ENCODE measurements around the gene IL17D.
A peak's percentile ranks its signal among the peaks of the same experiment; 100 is the strongest.
"Not testable (repeated sequence)": the region's sequence is repeated elsewhere in the genome, so short reads cannot be mapped to it uniquely, and the experiment has no call there.

Gene IL17D

GRCh38 chr13:20702915-20703779 lies at the start of gene IL17D:
Gene IL17D, plus strand, starts transcription at chr13:20703699. Its CDS starts 303 bp downstream, at chr13:20704002.
- DNase-seq, result peak; percentile 32

- no peak for DNase-seq
Observed at GRCh38 chr13:20654156-20654555, 49.3 kb upstream of the IL17D start.

- no peak for DNase-seq
Observed at GRCh38 chr13:20658451-20659040, 45.0 kb upstream of the IL17D start.

- no peak for DNase-seq
Observed at GRCh38 chr13:20664351-20664750, 39.1 kb upstream of the IL17D start.

GRCh38 chr13:20666948-20667347 lies 36.6 kb upstream of the IL17D start:
- DNase-seq, result no peak

- no peak for DNase-seq
Observed at GRCh38 chr13:20667857-20668437, 35.6 kb upstream of the IL17D start.

- DNase-seq, result no peak
Observed at GRCh38 chr13:20669162-20669561, 34.3 kb upstream of the IL17D start.

- no peak for DNase-seq
Observed at GRCh38 chr13:20671789-20672188, 31.7 kb upstream of the IL17D start.

GRCh38 chr13:20672772-20673171 lies 30.7 kb upstream of the IL17D start:
- no peak for DNase-seq

- DNase-seq, result no peak
Observed at GRCh38 chr13:20673715-20674114, 29.8 kb upstream of the IL17D start.

GRCh38 chr13:20676213-20676612 lies 27.3 kb upstream of the IL17D start:
- DNase-seq, result no peak

- not testable (repeated sequence) for DNase-seq
Observed at GRCh38 chr13:20678606-20679005, 24.9 kb upstream of the IL17D start.

- DNase-seq, result no peak
Observed at GRCh38 chr13:20679879-20680278, 23.6 kb upstream of the IL17D start.

GRCh38 chr13:20680416-20681080 lies 23.0 kb upstream of the IL17D start:
- no peak for DNase-seq

GRCh38 chr13:20681481-20681880 lies 22.0 kb upstream of the IL17D start:
- DNase-seq, result not testable (repeated sequence)

- DNase-seq, result no peak
Observed at GRCh38 chr13:20682061-20682460, 21.4 kb upstream of the IL17D start.

- DNase-seq, result no peak
Observed at GRCh38 chr13:20684041-20684440, 19.5 kb upstream of the IL17D start.

GRCh38 chr13:20684546-20684945 lies 19.0 kb upstream of the IL17D start:
- DNase-seq, result no peak

GRCh38 chr13:20685092-20685491 lies 18.4 kb upstream of the IL17D start:
- DNase-seq, result no peak

GRCh38 chr13:20686167-20686566 lies 17.3 kb upstream of the IL17D start:
- no peak for DNase-seq

GRCh38 chr13:20686863-20687579 lies 16.5 kb upstream of the IL17D start:
- no peak for DNase-seq

- DNase-seq, result no peak
Observed at GRCh38 chr13:20689291-20689690, 14.2 kb upstream of the IL17D start.

- DNase-seq, result no peak
Observed at GRCh38 chr13:20691616-20692015, 11.9 kb upstream of the IL17D start.

All from activated gamma-delta T cell treated with Interleukin-2 at 50 U/mL for 16 hours (primary cell).